IPS-15b (cell line): Measurements from ENCODE around the gene ITIH2.
A peak's percentile ranks its signal among the peaks of the same experiment; 100 is the strongest.
"Not testable (repeated sequence)": the region's sequence is repeated elsewhere in the genome, so short reads cannot be mapped to it uniquely, and the experiment has no call there.

Experiments
- H3K27me3 ChIP-seq: one replicate; pipeline ENCODE4 v1.6.1; 2013; ENCODE audit warnings: low read length; ENCODE audit not compliant: control insufficient read depth, insufficient read depth
- H3K36me3 ChIP-seq: one replicate; pipeline ENCODE4 v1.6.1; 2013; ENCODE audit warnings: low read length; ENCODE audit not compliant: control insufficient read depth, insufficient read depth
- H3K4me1 ChIP-seq: one replicate; pipeline ENCODE4 v1.6.1; 2013; ENCODE audit warnings: mild to moderate bottlenecking, low read length; ENCODE audit not compliant: control insufficient read depth, insufficient read depth
- H3K4me3 ChIP-seq: one replicate; pipeline ENCODE4 v1.5.1; 2013; ENCODE audit warnings: low read depth, low read length
- H3K9ac ChIP-seq: one replicate; pipeline ENCODE4 v1.6.1; 2013; ENCODE audit warnings: low read depth, mild to moderate bottlenecking, low read length
- H3K9me3 ChIP-seq: one replicate; pipeline ENCODE4 v1.6.1; 2013; ENCODE audit warnings: mild to moderate bottlenecking, low read length; ENCODE audit not compliant: control insufficient read depth, insufficient read depth

ITIH2 gene

GRCh38 chr10:7703140-7703539 lies at the start of gene ITIH2:
Gene ITIH2, plus strand, starts transcription at chr10:7703316. Its CDS starts 119 bp downstream, at chr10:7703435.
- Histone ChIP-seq H3K9ac (no peak within 1 kb of the TSS), H3K4me1 (no peaks in the 10 kb centered on the region), H3K27me3 (no peaks in the 10 kb centered on the region), H3K36me3 (no peaks in the 10 kb centered on the region), H3K4me3 (no peak within 1 kb of the TSS), H3K9me3 (no peaks in the 10 kb centered on the region)

- not testable (repeated sequence) for H3K9ac ChIP-seq, H3K36me3 ChIP-seq, H3K9me3 ChIP-seq, H3K4me3 ChIP-seq, H3K4me1 ChIP-seq, H3K27me3 ChIP-seq
Measured at GRCh38 chr10:7657079-7657478, 46.0 kb upstream of the ITIH2 start.

- Histone ChIP-seq H3K4me1 (no peaks in the 10 kb centered on the region), H3K9ac (no peak overlapping the region), H3K27me3 (no peaks in the 10 kb centered on the region), H3K9me3 (no peaks in the 10 kb centered on the region), H3K36me3 (no peaks in the 10 kb centered on the region), H3K4me3 (no peak overlapping the region)
Measured at GRCh38 chr10:7657552-7657951, 45.6 kb upstream of the ITIH2 start.

- Histone ChIP-seq H3K4me3 (no peak overlapping the region), H3K4me1 (no peaks in the 10 kb centered on the region), H3K36me3 (no peaks in the 10 kb centered on the region), H3K9ac (no peak overlapping the region), H3K27me3 (peaks cover 4% of the 10 kb centered on the region), H3K9me3 (no peaks in the 10 kb centered on the region)
Measured at GRCh38 chr10:7659560-7659959, 43.6 kb upstream of the ITIH2 start.

- no peaks in the 10 kb centered on the region for H3K9me3 ChIP-seq
- H3K9ac ChIP-seq, result no peak overlapping the region
- no peaks in the 10 kb centered on the region for H3K4me1 ChIP-seq
- peaks cover 24% of the 10 kb centered on the region for H3K27me3 ChIP-seq
- H3K4me3 ChIP-seq, result no peak overlapping the region
- H3K36me3 ChIP-seq, result no peaks in the 10 kb centered on the region
Measured at GRCh38 chr10:7662522-7662921, 40.6 kb upstream of the ITIH2 start.

GRCh38 chr10:7664707-7665106 lies 38.4 kb upstream of the ITIH2 start:
- no peaks in the 10 kb centered on the region for H3K36me3 ChIP-seq
- no peaks in the 10 kb centered on the region for H3K9me3 ChIP-seq
- H3K27me3 ChIP-seq, result peaks cover 42% of the 10 kb centered on the region
- no peaks in the 10 kb centered on the region for H3K4me1 ChIP-seq
- no peak overlapping the region for H3K9ac ChIP-seq
- H3K4me3 ChIP-seq, result no peak overlapping the region

GRCh38 chr10:7665767-7666166 lies 37.3 kb upstream of the ITIH2 start:
- Histone ChIP-seq H3K9me3 (no peaks in the 10 kb centered on the region), H3K4me1 (no peaks in the 10 kb centered on the region), H3K36me3 (no peaks in the 10 kb centered on the region), H3K9ac (no peak overlapping the region), H3K4me3 (peak overlapping the region; percentile 57), H3K27me3 (peaks cover 45% of the 10 kb centered on the region)

- Histone ChIP-seq H3K4me3 (peak within 1 kb of the TSS; percentile 57), H3K27me3 (peaks cover 45% of the 10 kb centered on the region), H3K9ac (no peak within 1 kb of the TSS), H3K36me3 (no peaks in the 10 kb centered on the region), H3K4me1 (no peaks in the 10 kb centered on the region), H3K9me3 (no peaks in the 10 kb centered on the region)
Measured at GRCh38 chr10:7666253-7667023, 36.7 kb upstream of the ITIH2 start, which contains the start of gene ITIH5. Gene ITIH5, minus strand, starts transcription at chr10:7666966. Its CDS starts 74 bp downstream, at chr10:7666892.

GRCh38 chr10:7667262-7668141 lies 35.6 kb upstream of the ITIH2 start:
- Histone ChIP-seq H3K4me3 (peak overlapping the region; percentile 53), H3K9ac (no peak overlapping the region)

GRCh38 chr10:7670157-7670556 lies 33.0 kb upstream of the ITIH2 start:
- Histone ChIP-seq H3K36me3 (no peaks in the 10 kb centered on the region), H3K27me3 (peaks cover 35% of the 10 kb centered on the region), H3K4me3 (no peak overlapping the region), H3K9ac (no peak overlapping the region), H3K9me3 (no peaks in the 10 kb centered on the region), H3K4me1 (no peaks in the 10 kb centered on the region)

More at GRCh38 chr10:7667262-7668141, 35.6 kb upstream of the ITIH2 start:
- Histone ChIP-seq H3K36me3 (no peaks in the 10 kb centered on the region), H3K27me3 (peaks cover 45% of the 10 kb centered on the region), H3K9me3 (no peaks in the 10 kb centered on the region), H3K4me1 (no peaks in the 10 kb centered on the region)

GRCh38 chr10:7672341-7673134 lies 30.6 kb upstream of the ITIH2 start:
- H3K9ac ChIP-seq, result no peak overlapping the region

More at GRCh38 chr10:7672341-7673134, 30.6 kb upstream of the ITIH2 start:
- H3K9me3 ChIP-seq, result no peaks in the 10 kb centered on the region
- no peaks in the 10 kb centered on the region for H3K36me3 ChIP-seq
- H3K4me1 ChIP-seq, result no peaks in the 10 kb centered on the region
- H3K4me3 ChIP-seq, result no peak overlapping the region
- H3K27me3 ChIP-seq, result peaks cover 21% of the 10 kb centered on the region
